GM23248 (cell line): ENCODE data around the gene HEATR5A. TPM values are rescaled to one million over a fixed set of nuclear protein-coding genes. Genes with fewer than 3 reads are reported as not detected.

ENCODE experiments used
- DNase-seq: peaks from one replicate; pipeline ENCODE4 v3.0.0-alpha.2; 2015
- H2AFZ ChIP-seq: fragments of 200-600 bp; sonication (generic); 2 replicates; pipeline ENCODE4 v1.6.1; 2016; ENCODE audit warnings: antibody characterized with exemption
- H3F3A ChIP-seq: fragments of 200-600 bp; sonication (generic); 2 replicates; pipeline ENCODE4 v1.6.1; 2016; ENCODE audit warnings: mild to moderate bottlenecking, antibody characterized with exemption, mixed run types; ENCODE audit not compliant: insufficient read depth
- H3K27ac ChIP-seq: fragments of 200-600 bp; sonication (generic); 2 replicates; pipeline ENCODE4 v1.5.1; 2016; ENCODE audit warnings: mild to moderate bottlenecking
- H3K27me3 ChIP-seq: fragments of 200-600 bp; sonication (generic); replicated peaks from 2 replicates; pipeline ENCODE4 v1.6.1; 2016; ENCODE audit warnings: mild to moderate bottlenecking; ENCODE audit not compliant: insufficient read depth
- H3K36me3 ChIP-seq: fragments of 200-600 bp; sonication (generic); 2 replicates; pipeline ENCODE4 v1.6.1; 2016; ENCODE audit warnings: low read depth, mild to moderate bottlenecking
- H3K4me1 ChIP-seq: fragments of 200-600 bp; sonication (generic); 2 replicates; pipeline ENCODE4 v1.6.1; 2016; ENCODE audit warnings: mild to moderate bottlenecking; ENCODE audit not compliant: insufficient read depth
- H3K4me2 ChIP-seq: fragments of 200-600 bp; sonication (generic); one replicate; pipeline ENCODE4 v1.6.1; 2016; ENCODE audit warnings: mild to moderate bottlenecking; ENCODE audit not compliant: unreplicated experiment
- H3K4me3 ChIP-seq: fragments of 200-600 bp; sonication (generic); 2 replicates; pipeline ENCODE4 v1.5.1; 2016; ENCODE audit warnings: mild to moderate bottlenecking
- H3K79me2 ChIP-seq: fragments of 200-600 bp; sonication (generic); 2 replicates; pipeline ENCODE4 v1.6.1; 2016; ENCODE audit warnings: mild to moderate bottlenecking; ENCODE audit not compliant: insufficient read depth
- H3K9ac ChIP-seq: fragments of 200-600 bp; sonication (generic); 2 replicates; pipeline ENCODE4 v1.6.1; 2016; ENCODE audit warnings: mild to moderate bottlenecking
- H3K9me2 ChIP-seq: fragments of 200-600 bp; sonication (generic); 2 replicates; pipeline ENCODE4 v1.6.1; 2016; ENCODE audit warnings: mixed run types, mild to moderate bottlenecking, moderate library complexity; ENCODE audit not compliant: insufficient read depth
- H3K9me3 ChIP-seq: fragments of 200-600 bp; sonication (generic); one replicate; pipeline ENCODE4 v1.6.1; 2017; ENCODE audit warnings: low read depth
- H4K20me1 ChIP-seq: fragments of 200-600 bp; sonication (generic); 2 replicates; pipeline ENCODE4 v1.6.0; 2016; ENCODE audit not compliant: insufficient read depth
- EZH2 ChIP-seq: fragments of 200-600 bp; sonication (generic); IDR thresholded peaks from 2 replicates; pipeline ENCODE4 v1.6.1; 2018; ENCODE audit warnings: antibody characterized with exemption, mild to moderate bottlenecking; ENCODE audit not compliant: insufficient read depth, poor library complexity, severe bottlenecking
- EZH2phosphoT487 ChIP-seq: fragments of 200-600 bp; sonication (generic); IDR thresholded peaks from 2 replicates; pipeline ENCODE4 v1.6.1; 2018; ENCODE audit warnings: antibody characterized with exemption, moderate library complexity, mild to moderate bottlenecking, low read depth; ENCODE audit not compliant: insufficient read depth
- WGBS, 2 experiments: methylation state at CpG; one replicate each; pipeline ENCODE4 v1.1.6; 2015 to 2017; ENCODE audit warnings: low lambda C conversion rate in 2 of 2, low coverage in 1 of 2; ENCODE audit errors: missing lambda C conversion rate in 2 of 2; 5-methylcytosine and 5-hydroxymethylcytosine counted together
- in situ Hi-C: fragments of 300-500 bp; cut with MboI; formaldehyde crosslinking; loops from 2 replicates; pipeline ENCODE4 v1.15.0; 2020
- polyA plus RNA-seq: library from polyadenylated mRNA; unstranded; fragments of >200 nt; fragmentation: Nextera tagmentation; extraction: Ambion mirVana; gene quantifications from 2 replicates; pipeline ENCODE4 v1.2.1, GENCODE V29; 2016
- total RNA-seq: library from RNA; depleted of rRNA; stranded (reverse); fragments of >200 nt; shearing (Covaris generic); gene quantifications from 2 replicates; pipeline ENCODE4 v1.2.3, GENCODE V29; 2014

The HEATR5A gene
- total and polyA plus RNA-seq, 2 experiments from 2014 or later, result 49.1 to 70.3 TPM

GRCh38 chr14:31360919-31361662, 59.3 kb downstream of the HEATR5A start:
- peak overlapping the region; percentile 18; the same call in 1 of the 2 replicates for H3K4me3 ChIP-seq
- no peaks in the 10 kb centered on the region for H3K79me2 ChIP-seq
- peak; percentile 85 for DNase-seq
- H3K27me3 ChIP-seq, result no peaks in the 10 kb centered on the region
- in situ Hi-C loops, result no loop called here
- peaks cover 34% of the 10 kb centered on the region for H3K4me1 ChIP-seq
- 71 to 72% methylated on average over 3 of the region's 3 CpGs for WGBS, 2 experiments
- peak overlapping the region; percentile 62 for H3K9ac ChIP-seq
- H3K27ac ChIP-seq, result peak overlapping the region; percentile 88
- peaks cover 49% of the 10 kb centered on the region for H3K36me3 ChIP-seq
- H2AFZ ChIP-seq, result no peak overlapping the region
- H3F3A ChIP-seq, result peaks cover 45% of the 10 kb centered on the region
- TF ChIP-seq EZH2phosphoT487, result no peak
- no peak for TF ChIP-seq EZH2
- H3K4me2 ChIP-seq, result peak overlapping the region; percentile 69
- H4K20me1 ChIP-seq, result no peaks in the 10 kb centered on the region
- H3K9me3 ChIP-seq, result no peaks in the 10 kb centered on the region
- no peaks in the 10 kb centered on the region for H3K9me2 ChIP-seq

GRCh38 chr14:31357279-31357678, 63.1 kb downstream of the HEATR5A start:
- Histone ChIP-seq H3K27me3 (no peaks in the 10 kb centered on the region), H3K79me2 (0 out of 2 replicates have a peak, but pooled peaks cover 9% of the 10 kb centered on the region), H3K9ac (no peak overlapping the region), H3K36me3 (peaks cover 38% of the 10 kb centered on the region), H3K4me1 (peaks cover 38% of the 10 kb centered on the region), H3K4me3 (no peak overlapping the region), H2AFZ (no peak overlapping the region), H3K9me2 (no peaks in the 10 kb centered on the region), H4K20me1 (no peaks in the 10 kb centered on the region), H3K4me2 (no peak overlapping the region), H3F3A (peaks cover 35% of the 10 kb centered on the region), H3K9me3 (no peaks in the 10 kb centered on the region), H3K27ac (no peak overlapping the region)
- 34 to 39% methylated on average over 3 of the region's 3 CpGs for WGBS, 2 experiments
- peak; percentile 28 for DNase-seq
- no peak for TF ChIP-seq EZH2
- TF ChIP-seq EZH2phosphoT487, result no peak
- in situ Hi-C loops, result no loop called here

- WGBS, 2 experiments, result 96 to 100% methylated on average over 2 of the region's 2 CpGs
- no peak for TF ChIP-seq EZH2phosphoT487
- in situ Hi-C loops, result loop anchor here (25.0 kb wide), 1 partner anchor 359 kb away; no protein-coding TSS in a partner anchor
Measured at GRCh38 chr14:31346097-31346496, 74.3 kb downstream of the HEATR5A start.

GRCh38 chr14:31341280-31341679, 79.1 kb downstream of the HEATR5A start:
- Histone ChIP-seq H3F3A (peaks cover 17% of the 10 kb centered on the region), H3K27ac (no peak overlapping the region), H3K9me2 (no peaks in the 10 kb centered on the region), H3K4me1 (no peaks in the 10 kb centered on the region), H3K4me2 (no peak overlapping the region), H4K20me1 (no peaks in the 10 kb centered on the region), H2AFZ (no peak overlapping the region), H3K27me3 (no peaks in the 10 kb centered on the region), H3K4me3 (no peak overlapping the region), H3K79me2 (no peaks in the 10 kb centered on the region), H3K9ac (no peak overlapping the region), H3K9me3 (no peaks in the 10 kb centered on the region), H3K36me3 (peaks cover 80% of the 10 kb centered on the region)
- in situ Hi-C loops, result loop anchor here (25.0 kb wide), 1 partner anchor 354 kb away; no protein-coding TSS in a partner anchor
- WGBS, 2 experiments, result 98% methylated on average over 3 of the region's 3 CpGs
- TF ChIP-seq EZH2 (no peak), EZH2phosphoT487 (no peak)
- DNase-seq, result no peak

More at GRCh38 chr14:31346097-31346496, 74.3 kb downstream of the HEATR5A start:
- H3F3A ChIP-seq, result peaks cover 10% of the 10 kb centered on the region
- H3K4me1 ChIP-seq, result no peaks in the 10 kb centered on the region
- peaks cover 78% of the 10 kb centered on the region for H3K36me3 ChIP-seq
- no peak overlapping the region for H3K4me2 ChIP-seq
- no peaks in the 10 kb centered on the region for H3K9me2 ChIP-seq
- H3K4me3 ChIP-seq, result no peak overlapping the region
- no peak overlapping the region for H3K27ac ChIP-seq
- no peak overlapping the region for H3K9ac ChIP-seq
- no peaks in the 10 kb centered on the region for H3K79me2 ChIP-seq
- no peaks in the 10 kb centered on the region for H3K27me3 ChIP-seq
- H2AFZ ChIP-seq, result no peak overlapping the region
- no peak for DNase-seq
- no peaks in the 10 kb centered on the region for H3K9me3 ChIP-seq
- H4K20me1 ChIP-seq, result no peaks in the 10 kb centered on the region
